Measurements from ENCODE around the gene DLL4.

GRCh38 chr15:40982855-40983254 lies 53.7 kb downstream of the DLL4 start:
- TF ChIP-seq CTCF (IDR thresholded peaks at IDR 0.05) (no peak), POLR2AphosphoS5 (IDR thresholded peaks at IDR 0.05) (no peak), POLR2A (IDR thresholded peaks at IDR 0.05) (no peak)

Measured in breast epithelium (tissue), 3 donors.